GM18498 (cell line): ENCODE measurements around the gene CFAP90.

Source experiments
- ATAC-seq: cut with Tn5 transposase; IDR thresholded peaks from one replicate; pipeline ENCODE4 v1.9.1; 2021; ENCODE audit warnings: mild to moderate bottlenecking, moderate library complexity; ENCODE audit not compliant: unreplicated experiment

CFAP90 gene

GRCh38 chr5:7850395-7851239 lies at the start of gene CFAP90:
Gene CFAP90 (minus strand): TSS chr5:7851133. CDS start chr5:7851021, 112 bp downstream.
- no peak for ATAC-seq

- no peak for ATAC-seq
Observed at GRCh38 chr5:7897014-7897600, 46.2 kb upstream of the CFAP90 start.

GRCh38 chr5:7894860-7895259 lies 43.9 kb upstream of the CFAP90 start:
- peak; percentile 96 for ATAC-seq

- ATAC-seq = peak; percentile 4
Observed at GRCh38 chr5:7894439-7894838, 43.5 kb upstream of the CFAP90 start.

- no peak for ATAC-seq
Observed at GRCh38 chr5:7888901-7889300, 38.0 kb upstream of the CFAP90 start.

GRCh38 chr5:7886849-7887475 lies 36.0 kb upstream of the CFAP90 start:
- ATAC-seq = no peak

GRCh38 chr5:7884491-7885267 lies 33.7 kb upstream of the CFAP90 start:
- no peak for ATAC-seq

GRCh38 chr5:7882926-7883325 lies 32.0 kb upstream of the CFAP90 start:
- ATAC-seq = no peak

GRCh38 chr5:7881816-7882215 lies 30.9 kb upstream of the CFAP90 start:
- no peak for ATAC-seq

GRCh38 chr5:7881091-7881490 lies 30.2 kb upstream of the CFAP90 start:
- no peak for ATAC-seq

GRCh38 chr5:7878381-7878873 lies 27.5 kb upstream of the CFAP90 start:
- peak; percentile 96 for ATAC-seq

GRCh38 chr5:7877851-7878250 lies 26.9 kb upstream of the CFAP90 start:
- ATAC-seq = no peak

- peak; percentile 45 for ATAC-seq
Observed at GRCh38 chr5:7876867-7877266, 25.9 kb upstream of the CFAP90 start.

- ATAC-seq = no peak
Observed at GRCh38 chr5:7875151-7875550, 24.2 kb upstream of the CFAP90 start.

GRCh38 chr5:7874639-7875038 lies 23.7 kb upstream of the CFAP90 start:
- no peak for ATAC-seq

- ATAC-seq = no peak
Observed at GRCh38 chr5:7873216-7873615, 22.3 kb upstream of the CFAP90 start.

GRCh38 chr5:7872517-7873130 lies 21.7 kb upstream of the CFAP90 start:
- ATAC-seq = no peak

- ATAC-seq = peak; percentile 30
Observed at GRCh38 chr5:7871653-7872052, 20.7 kb upstream of the CFAP90 start.

- peak; percentile 41 for ATAC-seq
Observed at GRCh38 chr5:7869474-7870136, 18.7 kb upstream of the CFAP90 start.
